Central memory CD4-positive, alpha-beta T cell (primary cell): ENCODE results near the gene SPTAN1.

Experiments
- DNase-seq: peaks from one replicate; pipeline ENCODE4 v3.0.0; 2022

SPTAN1 gene

GRCh38 chr9:128607642-128608350 lies 55.4 kb downstream of the SPTAN1 start:
- DNase-seq: no peak

DNA sequence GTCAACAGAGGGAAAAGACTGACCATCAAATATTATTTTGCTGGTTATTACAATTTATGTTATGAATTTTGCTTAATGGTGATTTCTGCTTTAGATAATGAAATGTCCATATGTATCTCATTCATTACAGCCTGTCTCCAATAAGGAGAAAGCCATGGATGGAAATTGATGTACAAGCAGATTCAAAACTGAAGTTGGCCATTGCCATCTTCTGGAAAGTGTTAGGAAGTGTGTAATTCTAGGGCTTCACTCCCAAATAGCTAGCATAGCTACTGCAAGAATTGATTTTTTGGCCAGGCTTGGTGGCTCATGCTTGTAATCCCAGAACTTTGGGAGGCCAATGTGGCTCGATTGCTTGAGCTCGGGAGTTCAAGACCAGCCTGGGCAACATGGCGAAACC lies 58.5 kb downstream of the SPTAN1 start:
- DNase-seq: no peak

DNA sequence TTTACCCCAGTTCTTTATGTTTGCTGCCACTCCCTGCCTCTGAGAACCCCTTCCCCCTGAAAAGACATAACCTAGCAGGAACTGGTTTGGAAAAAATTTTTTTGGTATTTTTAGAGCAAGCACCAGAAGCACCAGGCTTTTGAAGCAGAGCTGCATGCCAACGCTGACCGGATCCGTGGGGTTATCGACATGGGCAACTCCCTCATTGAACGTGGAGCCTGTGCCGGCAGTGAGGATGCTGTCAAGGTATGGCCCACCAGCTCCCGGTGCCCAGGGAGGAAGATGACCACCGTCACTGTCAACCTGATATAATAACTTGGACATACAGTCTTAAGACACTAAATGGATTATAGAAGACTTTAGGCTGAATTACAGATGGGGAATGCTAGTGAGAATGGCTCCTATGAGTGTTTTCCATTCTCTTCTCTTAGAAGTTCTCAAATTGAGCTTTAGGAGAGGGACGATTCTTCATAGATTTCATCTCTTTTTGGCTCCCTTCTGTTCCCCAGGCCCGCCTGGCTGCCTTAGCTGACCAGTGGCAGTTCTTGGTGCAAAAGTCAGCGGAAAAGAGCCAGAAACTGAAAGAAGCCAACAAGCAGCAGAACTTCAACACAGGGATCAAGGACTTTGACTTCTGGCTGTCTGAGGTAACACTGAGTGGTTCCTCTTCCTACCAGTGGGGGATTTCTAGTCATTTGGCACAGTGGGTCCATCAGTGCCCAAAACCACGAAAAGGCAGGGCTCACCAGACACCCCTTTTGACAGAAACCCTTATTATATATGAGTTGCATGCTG lies 59.4 kb downstream of the SPTAN1 start:
- DNase-seq: no peak

DNA sequence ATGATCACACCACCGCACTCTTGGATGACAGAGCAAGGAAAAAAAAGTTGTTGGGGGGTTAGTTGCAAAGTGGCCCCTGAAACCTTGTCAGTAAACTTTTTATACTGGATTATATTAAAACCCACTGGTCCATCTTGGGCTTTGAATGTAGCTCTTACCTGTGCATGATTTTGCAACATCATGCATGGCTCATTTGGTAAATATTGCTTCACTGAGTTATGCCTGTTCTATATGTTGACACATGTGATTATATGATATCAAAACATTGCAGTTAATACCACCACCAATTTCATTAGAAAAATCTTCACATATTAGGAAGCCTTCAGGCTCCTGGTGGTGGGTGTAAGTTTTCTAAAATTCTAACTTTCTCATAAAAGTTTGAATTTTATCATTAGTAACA lies 62.3 kb downstream of the SPTAN1 start:
- DNase-seq: no peak

- no peak for DNase-seq
Measured at GRCh38 chr9:128615571-128615970, 63.2 kb downstream of the SPTAN1 start.

GRCh38 chr9:128617943-128618342 lies 65.6 kb downstream of the SPTAN1 start:
- no peak for DNase-seq

DNA sequence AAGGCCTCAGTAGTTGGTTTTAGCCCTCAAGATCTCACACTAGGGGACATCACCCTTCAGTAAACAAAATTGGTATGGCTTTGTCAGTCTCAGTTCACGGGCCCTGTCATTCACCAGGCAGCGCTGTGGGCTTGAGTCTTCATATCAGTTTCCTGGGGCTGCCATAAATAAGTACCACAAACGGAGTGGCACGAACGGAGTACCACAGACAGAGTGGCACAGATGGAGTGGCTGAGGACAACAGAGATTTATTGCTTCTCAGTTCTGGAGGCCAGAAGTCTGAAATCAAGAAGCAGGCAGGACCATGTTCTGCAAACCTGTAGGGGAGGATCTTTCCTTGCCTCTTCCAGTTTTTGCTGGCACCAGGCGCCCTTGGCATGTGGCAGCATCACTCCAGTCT lies 66.7 kb downstream of the SPTAN1 start:
- DNase-seq: no peak

- DNase-seq: no peak
Measured at GRCh38 chr9:128619779-128620178, 67.4 kb downstream of the SPTAN1 start.

DNA sequence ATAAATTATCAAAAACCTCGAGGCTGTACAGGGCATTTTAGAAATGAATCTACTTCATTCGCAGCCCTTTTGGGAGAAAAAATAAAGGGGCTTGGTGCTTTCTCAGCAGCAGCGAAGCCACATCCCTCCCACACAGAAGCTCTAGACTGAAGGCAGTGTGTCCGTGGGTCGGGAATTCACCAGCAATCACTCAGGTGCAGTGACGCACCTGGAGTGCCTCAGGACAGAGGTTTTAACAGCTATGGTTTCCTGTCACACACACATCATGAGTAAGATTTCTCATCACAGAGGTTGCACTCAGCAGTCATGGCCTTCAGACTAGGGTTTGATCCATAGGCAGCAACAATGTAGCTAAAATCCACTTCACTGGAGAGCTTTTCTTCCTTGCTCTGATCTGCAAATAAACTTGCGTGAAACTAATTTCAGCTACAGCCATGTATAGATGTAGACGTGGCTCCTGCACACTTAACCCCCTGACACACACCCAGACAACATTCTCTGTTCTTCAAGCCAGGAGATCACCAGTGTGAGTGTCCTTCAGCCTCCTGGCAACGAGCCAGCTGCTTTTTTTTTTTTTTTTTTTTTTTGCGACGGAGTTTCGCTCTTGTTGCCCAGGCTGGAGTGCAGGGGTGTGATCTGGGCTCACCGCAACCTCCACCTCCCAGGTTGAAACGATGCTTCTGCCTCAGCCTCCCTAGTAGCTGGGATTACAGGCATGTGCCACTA lies 69.5 kb downstream of the SPTAN1 start:
- no peak for DNase-seq

- no peak for DNase-seq
Measured at GRCh38 chr9:128624566-128624965, 72.2 kb downstream of the SPTAN1 start.

GRCh38 chr9:128625391-128626146 lies 73.2 kb downstream of the SPTAN1 start:
- DNase-seq: no peak

DNA sequence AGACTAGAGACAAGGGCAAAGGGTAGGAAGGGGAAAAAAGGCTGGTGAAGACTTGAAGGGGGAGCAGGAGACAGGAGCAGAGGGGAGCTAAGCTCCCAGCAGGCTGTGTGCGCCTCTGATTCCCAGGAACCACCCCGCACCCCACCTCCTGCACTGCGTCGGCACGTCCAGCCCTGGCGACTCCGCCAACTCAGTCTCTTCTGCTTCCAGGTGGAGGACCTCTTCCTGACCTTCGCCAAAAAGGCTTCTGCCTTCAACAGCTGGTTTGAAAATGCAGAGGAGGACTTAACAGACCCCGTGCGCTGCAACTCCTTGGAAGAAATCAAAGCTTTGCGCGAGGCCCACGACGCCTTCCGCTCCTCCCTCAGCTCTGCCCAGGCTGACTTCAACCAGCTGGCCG lies 73.8 kb downstream of the SPTAN1 start:
- DNase-seq: no peak

GRCh38 chr9:128627127-128627715 lies 74.8 kb downstream of the SPTAN1 start:
- no peak for DNase-seq

- no peak for DNase-seq
Measured at GRCh38 chr9:128627906-128628305, 75.5 kb downstream of the SPTAN1 start.

DNA sequence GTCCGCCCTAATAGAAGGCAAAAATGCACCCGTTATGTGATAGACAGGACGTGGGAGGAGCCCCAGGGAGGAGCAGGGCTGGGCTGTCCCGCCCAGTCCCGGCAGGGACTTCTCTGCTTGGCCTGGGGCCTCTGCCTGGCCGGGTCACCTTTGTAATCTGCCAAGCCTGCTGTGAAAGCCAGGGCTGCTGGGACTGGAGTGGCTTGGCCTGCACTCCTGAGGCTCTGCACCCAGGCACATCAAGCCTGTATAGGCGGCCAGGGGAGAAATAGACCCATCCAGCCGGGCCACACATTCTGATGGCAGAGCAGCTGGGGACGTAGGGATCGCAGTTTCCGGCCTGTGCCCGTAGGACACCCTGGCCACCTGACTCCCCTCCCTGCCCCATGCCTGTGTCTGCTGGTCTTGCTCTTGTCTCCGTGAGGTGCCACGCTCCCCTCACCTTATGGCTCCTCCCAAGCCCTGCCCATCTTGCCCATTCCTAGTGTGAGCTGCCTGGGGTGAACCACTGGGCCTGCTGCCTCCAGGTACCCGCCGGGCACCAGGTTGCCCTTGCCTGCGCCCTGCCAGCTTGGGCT lies 76.2 kb downstream of the SPTAN1 start:
- no peak for DNase-seq

DNA sequence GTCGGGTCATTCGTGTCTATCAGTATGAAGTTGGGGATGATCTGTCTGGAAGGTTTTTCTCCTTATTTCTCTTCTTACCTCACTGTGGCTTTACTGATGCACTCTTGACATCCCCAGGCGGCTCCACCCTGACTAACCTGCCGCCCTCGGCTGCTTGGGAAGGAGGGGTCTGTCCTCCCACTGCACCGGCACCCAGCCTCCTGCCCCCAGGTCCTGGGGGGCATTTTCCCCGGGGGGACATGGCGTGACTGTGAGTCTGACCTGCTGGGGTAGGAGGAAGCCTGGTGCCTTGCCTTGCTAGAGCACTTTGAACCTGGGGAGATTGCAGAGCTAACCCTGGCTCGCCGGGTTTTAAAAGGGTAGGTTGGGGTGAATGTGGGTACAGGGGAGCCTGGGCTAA lies 76.7 kb downstream of the SPTAN1 start:
- DNase-seq: no peak

DNA sequence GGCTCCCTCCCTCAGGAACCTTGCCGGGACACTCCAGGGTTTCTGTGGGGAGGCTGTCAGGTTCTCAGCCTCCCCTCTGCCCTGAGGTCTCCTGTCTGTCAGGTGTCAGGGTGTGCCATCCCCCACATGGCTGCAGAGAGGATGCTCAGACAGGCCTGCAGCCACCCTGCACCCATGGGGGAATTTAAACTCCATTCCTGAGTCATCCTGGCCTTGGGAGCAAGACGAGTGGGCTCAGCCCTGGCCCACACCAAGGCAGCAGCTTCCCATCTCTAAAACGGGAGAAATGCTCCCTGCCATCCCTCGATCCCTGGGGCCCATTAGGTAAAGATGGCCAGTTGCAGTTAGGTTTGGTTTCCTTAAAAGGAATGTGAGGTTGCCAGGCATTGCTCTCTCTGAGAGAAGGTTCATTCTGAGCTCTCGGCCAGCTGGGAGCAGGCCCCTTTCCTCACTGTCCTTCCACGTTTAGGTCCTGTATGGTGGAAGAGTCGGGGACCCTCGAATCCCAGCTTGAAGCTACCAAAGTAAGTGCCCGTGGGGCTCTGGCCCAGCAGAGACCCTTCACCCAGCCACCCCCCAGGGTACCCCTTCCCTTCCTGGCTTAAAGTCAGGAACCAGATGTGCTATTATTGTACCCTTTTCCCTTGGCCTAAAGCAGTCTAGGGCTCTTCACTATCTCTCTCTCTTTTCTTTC lies 77.6 kb downstream of the SPTAN1 start:
- DNase-seq: no peak

GRCh38 chr9:128631636-128632035 lies 79.2 kb downstream of the SPTAN1 start:
- no peak for DNase-seq

- DNase-seq: no peak
Measured at GRCh38 chr9:128632066-128632465, 79.7 kb downstream of the SPTAN1 start.

- no peak for DNase-seq
Measured at GRCh38 chr9:128632486-128632885, 80.1 kb downstream of the SPTAN1 start.

DNA sequence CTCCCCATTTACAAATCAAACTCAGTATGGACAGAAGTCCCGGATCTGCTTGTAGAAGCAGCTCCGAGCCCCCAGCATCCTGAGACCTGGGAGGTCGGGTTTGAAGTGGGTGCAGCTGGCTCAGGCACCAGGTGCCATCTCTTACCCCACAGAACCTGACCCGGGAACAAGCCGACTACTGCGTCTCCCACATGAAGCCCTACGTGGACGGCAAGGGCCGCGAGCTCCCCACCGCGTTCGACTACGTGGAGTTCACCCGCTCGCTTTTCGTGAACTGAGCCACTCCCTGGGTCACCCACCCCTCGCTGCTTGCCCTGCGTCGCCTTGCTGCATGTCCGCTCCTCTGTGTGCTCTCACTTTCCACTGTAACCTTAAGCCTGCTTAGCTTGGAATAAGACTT lies 80.7 kb downstream of the SPTAN1 start:
- no peak for DNase-seq

DNA sequence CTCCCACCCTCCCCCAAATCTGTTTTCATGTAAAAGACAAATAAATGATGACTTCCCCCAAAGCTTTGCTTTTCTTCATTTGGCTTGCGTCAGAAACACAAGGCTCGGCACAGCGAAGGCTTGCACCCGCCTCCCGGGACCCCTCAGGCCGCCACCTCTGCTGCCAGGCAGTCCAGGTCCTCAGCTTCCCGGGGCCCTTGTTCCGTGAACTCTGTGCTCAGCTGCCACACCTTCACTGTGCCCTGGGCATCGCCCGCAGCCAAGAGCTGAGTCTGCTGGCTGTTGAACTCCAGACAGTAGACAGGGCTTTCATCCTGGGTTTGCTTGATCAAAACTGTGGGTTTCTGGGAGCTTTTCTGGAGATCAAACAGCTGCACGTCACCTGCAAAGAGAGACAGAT lies 81.2 kb downstream of the SPTAN1 start:
- no peak for DNase-seq
